HG03460 (cell line): ENCODE data around the gene CCDC142.
A peak's percentile ranks its signal among the peaks of the same experiment; 100 is the strongest.
"Not testable (repeated sequence)": the region's sequence is repeated elsewhere in the genome, so short reads cannot be mapped to it uniquely, and the experiment has no call there.

Source experiments
- ATAC-seq: cut with Tn5 transposase; IDR thresholded peaks from one replicate; pipeline ENCODE4 v1.9.1; 2021; ENCODE audit not compliant: unreplicated experiment

The CCDC142 gene

DNA sequence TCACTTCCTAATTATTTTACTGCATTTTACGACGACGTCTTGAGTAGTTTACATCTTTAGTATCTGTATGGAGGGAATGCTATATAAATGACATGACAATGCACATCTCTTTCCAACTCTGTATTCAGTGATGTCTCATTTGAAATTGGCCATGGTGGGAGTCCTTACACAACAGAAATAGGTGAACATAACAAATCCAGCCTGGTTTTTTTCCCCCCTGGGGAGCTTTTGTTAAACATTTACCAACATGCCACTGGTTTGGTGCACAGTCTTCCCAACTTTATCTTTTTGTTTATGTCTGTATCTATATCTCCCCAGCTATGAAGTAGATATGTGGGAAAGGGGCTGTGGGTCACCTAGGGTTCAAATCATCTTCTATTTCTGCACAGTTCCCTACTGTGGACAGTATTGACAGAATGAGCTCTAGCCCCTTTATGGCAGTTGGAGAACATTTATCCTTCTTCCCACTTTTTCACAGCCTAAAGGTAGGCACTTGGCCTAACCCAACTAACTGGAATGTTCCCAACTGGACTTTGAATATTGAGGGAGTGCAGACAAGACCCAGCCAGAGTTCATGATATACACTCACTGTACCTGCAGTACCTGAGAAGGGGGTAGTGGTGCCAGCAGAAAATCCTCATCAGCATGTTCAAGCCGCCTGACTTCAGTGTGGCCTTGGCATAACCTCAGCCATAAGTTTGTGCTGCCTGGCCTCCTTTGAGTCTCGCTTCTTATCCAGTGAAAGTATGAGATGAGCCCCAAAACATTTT lies 35.4 kb downstream of the CCDC142 start:
- ATAC-seq = no peak

- no peak for ATAC-seq
Observed at GRCh38 chr2:74444498-74445318, 38.1 kb downstream of the CCDC142 start.

DNA sequence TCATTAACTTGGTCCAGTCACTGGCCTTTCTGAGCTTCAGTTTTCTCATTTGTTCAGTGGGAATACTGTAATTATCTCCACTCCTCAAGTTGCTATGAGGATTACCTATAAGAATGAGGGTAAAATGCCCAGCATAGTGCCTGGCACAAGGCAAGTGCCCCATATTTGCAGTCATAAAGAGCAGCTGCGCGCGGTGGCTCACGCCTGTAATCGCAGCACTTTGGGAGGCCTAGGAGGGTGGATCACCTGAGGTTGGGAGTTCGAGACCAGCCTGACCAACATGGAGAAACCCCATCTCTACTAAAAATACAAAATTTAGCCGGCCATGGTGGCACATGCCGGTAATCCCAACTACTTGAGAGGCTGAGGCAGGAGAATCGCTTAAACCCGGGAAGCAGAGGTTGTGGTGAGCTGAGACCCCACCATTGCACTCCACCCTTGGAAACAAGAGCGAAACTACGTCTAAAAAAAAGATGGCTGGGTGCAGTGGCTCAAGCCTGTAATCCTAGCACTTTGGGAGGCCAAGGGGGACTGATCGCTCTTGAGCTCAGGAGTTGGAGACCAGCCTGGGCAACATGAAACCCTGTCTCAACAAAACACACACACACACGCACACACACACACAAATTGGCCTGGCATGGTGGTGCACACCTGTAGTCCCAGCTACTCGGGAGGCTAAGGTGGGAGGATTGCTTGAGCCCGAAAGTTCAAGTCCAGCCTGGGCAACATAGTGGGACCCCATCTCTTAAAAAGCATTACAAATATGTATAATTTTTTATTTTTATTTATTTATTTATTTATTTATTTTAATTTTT lies 40.1 kb downstream of the CCDC142 start:
- not testable (repeated sequence) for ATAC-seq

DNA sequence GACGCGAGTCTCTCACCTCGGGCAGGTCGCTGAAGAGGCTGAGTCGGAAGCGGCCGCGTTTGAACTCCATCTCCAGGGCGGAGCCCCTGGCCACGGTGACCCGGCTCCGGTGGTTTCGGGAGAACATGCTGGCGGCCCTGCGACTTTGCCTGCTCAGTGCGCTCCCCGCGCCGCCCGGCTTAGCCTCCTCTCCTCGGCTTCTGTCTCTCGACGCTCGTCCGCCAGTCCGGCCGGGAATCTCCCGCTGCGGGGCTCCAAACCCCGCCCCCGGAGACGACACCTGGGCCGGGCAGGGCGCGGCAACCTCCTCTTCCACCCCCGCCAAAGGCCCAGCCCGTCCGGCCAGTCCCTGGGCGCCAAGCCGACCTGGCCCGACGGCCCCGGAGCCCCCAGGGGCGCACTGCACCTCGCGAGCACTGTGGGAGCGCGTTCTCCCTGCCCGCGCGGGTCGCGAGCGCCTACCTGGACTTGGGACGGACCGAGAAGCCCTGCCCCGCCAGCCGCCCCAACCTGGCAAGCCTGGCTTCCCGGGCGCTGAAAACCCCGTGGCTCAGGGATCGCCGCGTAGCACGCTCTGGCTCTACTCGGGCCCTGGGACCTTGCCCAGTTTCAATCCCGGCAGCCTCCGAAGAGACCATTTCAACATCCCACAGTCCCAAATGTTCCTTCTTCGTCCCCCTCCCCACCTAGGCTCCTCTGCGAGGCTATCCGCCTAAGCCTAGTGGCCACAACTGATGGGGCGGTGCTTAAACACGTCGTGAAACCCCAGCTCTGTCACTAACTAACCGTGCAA lies 40.9 kb downstream of the CCDC142 start, which contains the start of gene RTKN:
Gene RTKN, minus strand, starts transcription at position 248 of the 793 bp plus-strand sequence. Its CDS starts 121 bp downstream, at position 127.
- ATAC-seq = peak; percentile 50

DNA sequence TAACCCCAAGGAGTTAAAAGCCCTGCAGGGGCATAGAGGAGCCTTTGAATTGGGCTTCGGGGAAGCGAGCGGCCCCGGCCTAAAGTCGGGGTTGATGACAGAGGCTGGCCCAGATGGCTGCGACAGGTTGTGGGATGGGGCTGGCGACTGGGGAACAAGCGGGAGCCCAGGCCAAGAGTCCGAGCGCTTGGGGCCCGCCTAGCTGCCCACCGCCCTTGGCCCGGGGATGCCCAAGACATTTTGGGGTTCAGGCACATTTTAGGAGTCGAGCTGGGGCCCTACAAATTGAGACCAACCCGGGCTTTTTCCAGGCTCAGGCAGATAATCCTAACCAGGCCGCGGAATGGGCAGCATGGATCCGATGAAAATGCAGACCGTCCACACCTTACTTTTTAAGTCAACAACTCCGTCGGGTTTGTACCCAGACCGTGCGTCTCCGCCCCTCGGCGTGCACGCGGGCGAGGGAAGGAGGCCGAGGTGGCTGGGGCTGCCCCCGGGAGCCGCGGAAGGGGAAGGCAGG lies 41.6 kb downstream of the CCDC142 start:
- ATAC-seq = peak; percentile 22

DNA sequence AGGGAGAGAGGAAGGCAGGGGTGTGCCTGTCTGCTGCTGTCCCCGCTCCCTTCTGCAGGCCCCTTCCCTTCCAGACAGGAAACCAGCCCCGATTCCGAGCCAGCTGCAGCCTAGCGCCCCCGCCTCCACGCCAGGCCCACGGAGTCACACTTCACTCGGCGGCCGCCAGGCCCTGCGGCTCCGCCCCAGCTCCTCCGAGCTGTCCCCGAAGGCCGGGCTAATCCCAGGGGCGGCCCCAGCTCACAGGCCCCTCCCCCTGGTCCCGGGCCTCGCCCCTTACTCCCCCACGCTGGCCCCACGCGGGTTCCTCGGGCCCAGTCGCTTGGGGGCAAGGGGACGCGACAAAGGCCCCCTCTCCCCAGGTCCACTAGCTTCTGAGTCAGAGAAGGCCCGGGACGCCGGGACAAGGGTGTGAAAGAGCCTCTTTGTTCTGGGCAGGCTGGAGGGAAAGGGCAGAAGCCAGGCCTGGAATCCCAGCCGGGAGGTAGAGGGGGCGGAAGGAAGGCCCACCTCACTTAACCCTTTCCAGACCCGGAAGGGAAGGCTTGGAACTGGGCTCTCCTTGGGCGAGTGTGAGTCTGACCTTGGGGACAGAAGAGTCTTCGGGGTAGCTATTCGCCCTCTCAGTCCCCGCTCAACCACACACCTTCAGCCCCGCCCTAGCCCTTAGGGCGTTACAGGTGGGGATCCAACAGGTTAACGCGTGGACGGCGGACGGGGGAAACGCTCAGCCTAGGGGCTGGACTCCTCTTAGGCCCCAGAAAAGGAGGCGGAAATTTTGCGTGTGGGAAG lies 42.2 kb downstream of the CCDC142 start:
- peak; percentile 75 for ATAC-seq

DNA sequence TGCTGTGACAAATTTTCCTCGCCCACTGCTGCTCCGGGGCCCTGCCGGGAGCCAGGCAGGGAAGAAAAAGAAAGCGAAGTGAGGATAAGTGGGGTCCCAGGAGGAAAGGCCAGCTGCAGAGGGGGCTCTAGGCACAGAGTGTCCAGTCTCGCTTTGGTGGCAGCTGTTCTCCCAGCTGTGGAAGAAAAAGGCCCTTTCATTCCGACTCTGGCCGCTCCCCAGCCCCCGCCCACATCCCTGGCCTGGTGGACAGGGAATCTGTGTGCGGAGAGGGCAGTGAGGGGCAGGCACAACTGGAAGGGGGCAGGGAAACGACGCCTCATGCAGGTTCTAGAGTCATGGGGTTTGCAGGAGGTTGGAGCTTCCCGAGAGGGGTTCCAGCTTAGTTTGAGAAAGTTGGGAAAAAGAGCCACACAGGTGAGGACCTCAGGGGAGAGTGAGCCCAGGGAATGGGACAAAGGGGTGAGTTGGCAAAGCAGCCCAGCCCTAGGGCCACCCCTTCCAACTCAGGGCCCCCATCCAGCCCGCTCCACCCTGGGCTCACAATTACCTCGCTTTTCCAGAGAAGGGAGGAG lies 42.9 kb downstream of the CCDC142 start:
- ATAC-seq = no peak

DNA sequence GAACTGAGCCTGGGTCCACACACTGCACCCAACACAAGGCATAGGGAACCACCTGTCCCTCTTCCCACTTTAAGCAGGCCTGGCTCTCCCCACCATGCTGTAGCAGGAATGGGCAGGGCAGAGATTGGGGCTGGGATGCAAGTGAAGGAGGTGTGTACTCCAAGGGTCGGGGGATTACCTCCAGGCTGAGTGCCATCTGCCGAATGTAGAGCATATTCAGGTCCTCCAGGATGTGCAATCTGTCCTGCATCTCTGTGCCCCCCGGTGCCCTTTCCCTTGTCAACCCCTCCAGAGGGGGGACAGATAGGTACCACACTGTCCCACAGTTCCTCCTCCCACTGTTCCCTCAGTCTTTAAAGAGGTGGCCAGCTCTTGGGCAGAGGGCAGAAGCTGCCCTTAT lies 43.4 kb downstream of the CCDC142 start:
- ATAC-seq = no peak

GRCh38 chr2:74438248-74438647 lies 44.5 kb downstream of the CCDC142 start:
- ATAC-seq = no peak

DNA sequence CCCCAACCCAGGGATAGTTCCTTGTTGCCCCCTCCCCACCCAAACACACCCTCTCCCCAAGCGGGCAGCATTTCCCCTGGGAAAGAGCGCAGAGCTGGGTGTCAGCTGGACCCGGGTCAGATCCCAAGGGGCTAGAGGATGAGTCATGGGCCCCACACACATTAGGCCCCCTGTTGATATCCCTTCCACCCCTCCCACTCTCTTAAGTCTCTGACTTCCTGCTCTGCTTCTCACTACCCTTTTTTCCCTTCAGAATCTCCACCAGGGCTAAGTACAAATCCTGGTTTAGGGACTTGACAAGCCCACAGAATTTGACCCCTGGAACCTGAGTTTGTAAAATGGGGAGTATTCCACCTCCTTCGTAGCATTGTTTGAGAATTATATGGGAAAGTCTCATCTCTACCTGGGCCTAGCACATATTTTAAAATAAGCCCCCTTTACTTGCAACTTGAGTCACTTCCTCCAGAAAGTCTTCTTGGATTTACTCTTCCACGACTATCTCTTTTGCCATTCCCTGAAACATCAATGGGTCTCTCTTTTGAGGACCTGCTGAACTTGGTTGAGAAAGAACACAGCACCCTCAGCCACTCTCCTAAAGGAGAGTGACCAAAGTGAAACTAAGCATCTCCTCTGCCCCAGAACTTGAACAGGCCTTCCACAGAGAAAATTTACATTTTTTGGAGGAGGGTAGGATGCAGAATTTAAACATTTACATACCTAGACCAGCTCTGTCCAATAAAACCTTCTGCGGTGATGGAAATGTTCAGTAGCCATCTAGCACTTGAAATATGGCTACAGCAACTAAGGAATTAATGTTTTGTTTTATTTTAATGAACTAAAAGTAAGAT lies 45.7 kb downstream of the CCDC142 start:
- ATAC-seq = no peak

DNA sequence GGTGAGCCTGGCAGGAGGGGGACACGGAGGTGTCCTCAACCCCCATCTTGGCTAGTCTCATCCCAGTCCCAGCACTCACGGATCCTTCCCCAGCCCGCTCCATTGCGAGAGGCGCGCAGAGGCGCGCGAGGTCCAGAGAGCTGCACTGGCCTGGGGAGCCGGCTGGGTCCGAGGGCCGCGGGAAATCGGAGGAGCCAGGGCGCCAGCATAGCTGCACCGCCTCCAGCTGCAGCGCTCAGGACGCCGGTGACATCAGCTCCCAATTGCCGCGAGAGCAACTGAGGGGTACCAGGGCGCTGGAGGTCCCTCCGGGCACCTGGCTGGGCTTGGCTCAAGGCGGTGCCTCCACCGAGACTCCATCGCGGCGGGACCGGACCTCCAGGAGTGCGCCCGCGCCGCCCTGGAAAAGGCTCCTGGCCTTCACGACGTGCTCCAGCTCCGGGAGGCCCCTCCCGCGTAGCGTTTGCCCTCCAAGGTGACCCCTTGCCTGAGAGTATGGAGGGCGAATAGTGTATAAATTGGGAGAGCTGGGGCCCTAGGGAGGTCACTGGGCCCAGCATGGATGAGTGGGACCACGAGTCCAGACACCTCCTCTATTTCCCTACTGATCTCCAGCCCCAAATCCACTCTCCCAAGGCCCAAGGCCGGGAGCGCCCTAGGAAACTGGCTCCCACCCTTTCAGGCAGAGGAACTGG lies 46.5 kb downstream of the CCDC142 start:
- ATAC-seq = no peak

DNA sequence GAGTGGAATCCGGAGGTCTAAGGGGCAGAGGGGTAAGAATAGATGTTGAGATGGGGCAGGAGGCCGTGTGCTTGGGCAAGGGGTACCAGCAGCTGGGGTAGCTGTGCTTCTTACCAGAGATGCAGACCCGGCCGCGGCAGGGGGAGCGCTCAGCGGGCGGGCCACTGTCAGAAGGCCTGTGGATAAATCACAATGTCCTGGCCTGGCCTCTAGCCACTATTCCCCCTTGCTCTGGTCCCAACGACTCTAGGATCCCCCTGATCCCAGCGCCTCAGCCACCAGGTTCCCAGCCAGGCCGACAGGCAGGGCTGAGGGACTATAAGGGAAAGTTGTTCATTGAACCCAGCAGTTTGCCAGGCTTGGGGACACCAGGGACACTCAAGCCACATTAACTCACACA lies 52.3 kb downstream of the CCDC142 start:
- no peak for ATAC-seq

GRCh38 chr2:74429487-74430451 lies 53.0 kb downstream of the CCDC142 start:
- no peak for ATAC-seq

GRCh38 chr2:74428675-74429074 lies 54.1 kb downstream of the CCDC142 start:
- ATAC-seq = no peak

DNA sequence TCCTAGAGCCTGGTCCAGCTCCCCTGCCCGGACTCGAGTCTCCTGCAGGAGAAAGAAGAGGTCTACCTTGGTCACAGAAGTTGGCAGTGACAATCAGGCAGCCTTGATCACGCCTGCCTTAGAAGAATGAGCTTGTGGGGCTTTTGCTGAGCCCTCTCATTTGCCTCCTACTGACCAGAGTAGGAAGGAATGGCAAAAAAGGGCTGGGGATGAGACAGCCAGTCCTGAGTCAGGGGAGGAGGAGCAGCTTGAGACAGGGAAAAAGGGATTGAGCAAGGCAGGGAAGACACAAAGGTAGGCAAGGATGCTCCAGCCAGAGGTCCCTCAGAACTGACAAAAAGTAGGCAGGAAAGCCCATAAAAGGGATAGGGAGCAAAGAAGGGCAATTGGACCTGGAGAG lies 55.2 kb downstream of the CCDC142 start:
- ATAC-seq = no peak

GRCh38 chr2:74426181-74426758 lies 56.5 kb downstream of the CCDC142 start:
- no peak for ATAC-seq
